ENCODE results near the gene MACROD2. TPM values are rescaled to one million over a fixed set of nuclear protein-coding genes. Genes with fewer than 3 reads are reported as not detected.

Gene MACROD2
- total and polyA plus RNA-seq, 2 experiments from 2014 or later: 2.8 to 4.3 TPM

DNA sequence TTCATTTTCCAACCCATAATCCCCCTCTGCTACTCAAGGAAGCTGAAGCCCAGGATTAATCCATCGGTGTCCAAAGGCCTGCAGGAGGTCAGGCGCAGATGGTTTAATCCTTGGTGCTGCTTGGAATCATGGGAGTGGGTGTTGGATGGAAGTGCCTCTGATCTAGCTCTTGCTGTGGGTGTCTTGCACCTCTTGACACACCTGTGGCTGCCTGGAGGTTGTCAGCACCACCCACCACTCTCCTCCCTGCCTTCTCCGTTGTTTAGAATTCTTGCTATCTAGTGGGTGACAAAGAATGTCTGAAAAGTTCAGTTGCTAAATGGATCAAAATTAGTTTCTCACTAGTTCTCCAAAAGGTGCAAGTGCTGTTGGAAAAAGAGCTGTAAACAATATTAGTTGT lies 1416.5 kb downstream of the MACROD2 start:
- Mint-ChIP-seq H3K27me3 (ENCODE audit: insufficient read depth, low read depth, poor library complexity) (no peaks in the 10 kb centered on the region), H3K36me3 (ENCODE audit: low read depth) (no peaks in the 10 kb centered on the region), H3K27ac (no peak overlapping the region), H3K4me3 (no peak overlapping the region), H3K4me1 (peaks cover 7% of the 10 kb centered on the region), H3K9me3 (no peaks in the 10 kb centered on the region)
- Histone ChIP-seq H3K27ac (ENCODE audit: low read depth) (no peak overlapping the region), H3K27me3 (ENCODE audit: insufficient read depth) (no peaks in the 10 kb centered on the region), H3K4me1 (ENCODE audit: insufficient read depth) (no peaks in the 10 kb centered on the region), H3F3A (replicated peaks; ENCODE audit: low read depth) (no peaks in the 10 kb centered on the region), H3K4me2 (no peak overlapping the region), H4K20me1 (replicated peaks; ENCODE audit: insufficient read depth) (no peaks in the 10 kb centered on the region), H2AFZ (no peak overlapping the region), H3K36me3 (ENCODE audit: insufficient read depth) (no peaks in the 10 kb centered on the region), H3K79me2 (replicated peaks; ENCODE audit: insufficient read depth) (no peaks in the 10 kb centered on the region), H3K9me2 (ENCODE audit: insufficient read depth) (0 out of 2 replicates have a peak, but pooled peaks cover 4% of the 10 kb centered on the region), H3K4me3 (no peak overlapping the region)
- DNase-seq (ENCODE audit: low spot score) (no peak), ATAC-seq (no peak)
- TF ChIP-seq, protein P1, sequence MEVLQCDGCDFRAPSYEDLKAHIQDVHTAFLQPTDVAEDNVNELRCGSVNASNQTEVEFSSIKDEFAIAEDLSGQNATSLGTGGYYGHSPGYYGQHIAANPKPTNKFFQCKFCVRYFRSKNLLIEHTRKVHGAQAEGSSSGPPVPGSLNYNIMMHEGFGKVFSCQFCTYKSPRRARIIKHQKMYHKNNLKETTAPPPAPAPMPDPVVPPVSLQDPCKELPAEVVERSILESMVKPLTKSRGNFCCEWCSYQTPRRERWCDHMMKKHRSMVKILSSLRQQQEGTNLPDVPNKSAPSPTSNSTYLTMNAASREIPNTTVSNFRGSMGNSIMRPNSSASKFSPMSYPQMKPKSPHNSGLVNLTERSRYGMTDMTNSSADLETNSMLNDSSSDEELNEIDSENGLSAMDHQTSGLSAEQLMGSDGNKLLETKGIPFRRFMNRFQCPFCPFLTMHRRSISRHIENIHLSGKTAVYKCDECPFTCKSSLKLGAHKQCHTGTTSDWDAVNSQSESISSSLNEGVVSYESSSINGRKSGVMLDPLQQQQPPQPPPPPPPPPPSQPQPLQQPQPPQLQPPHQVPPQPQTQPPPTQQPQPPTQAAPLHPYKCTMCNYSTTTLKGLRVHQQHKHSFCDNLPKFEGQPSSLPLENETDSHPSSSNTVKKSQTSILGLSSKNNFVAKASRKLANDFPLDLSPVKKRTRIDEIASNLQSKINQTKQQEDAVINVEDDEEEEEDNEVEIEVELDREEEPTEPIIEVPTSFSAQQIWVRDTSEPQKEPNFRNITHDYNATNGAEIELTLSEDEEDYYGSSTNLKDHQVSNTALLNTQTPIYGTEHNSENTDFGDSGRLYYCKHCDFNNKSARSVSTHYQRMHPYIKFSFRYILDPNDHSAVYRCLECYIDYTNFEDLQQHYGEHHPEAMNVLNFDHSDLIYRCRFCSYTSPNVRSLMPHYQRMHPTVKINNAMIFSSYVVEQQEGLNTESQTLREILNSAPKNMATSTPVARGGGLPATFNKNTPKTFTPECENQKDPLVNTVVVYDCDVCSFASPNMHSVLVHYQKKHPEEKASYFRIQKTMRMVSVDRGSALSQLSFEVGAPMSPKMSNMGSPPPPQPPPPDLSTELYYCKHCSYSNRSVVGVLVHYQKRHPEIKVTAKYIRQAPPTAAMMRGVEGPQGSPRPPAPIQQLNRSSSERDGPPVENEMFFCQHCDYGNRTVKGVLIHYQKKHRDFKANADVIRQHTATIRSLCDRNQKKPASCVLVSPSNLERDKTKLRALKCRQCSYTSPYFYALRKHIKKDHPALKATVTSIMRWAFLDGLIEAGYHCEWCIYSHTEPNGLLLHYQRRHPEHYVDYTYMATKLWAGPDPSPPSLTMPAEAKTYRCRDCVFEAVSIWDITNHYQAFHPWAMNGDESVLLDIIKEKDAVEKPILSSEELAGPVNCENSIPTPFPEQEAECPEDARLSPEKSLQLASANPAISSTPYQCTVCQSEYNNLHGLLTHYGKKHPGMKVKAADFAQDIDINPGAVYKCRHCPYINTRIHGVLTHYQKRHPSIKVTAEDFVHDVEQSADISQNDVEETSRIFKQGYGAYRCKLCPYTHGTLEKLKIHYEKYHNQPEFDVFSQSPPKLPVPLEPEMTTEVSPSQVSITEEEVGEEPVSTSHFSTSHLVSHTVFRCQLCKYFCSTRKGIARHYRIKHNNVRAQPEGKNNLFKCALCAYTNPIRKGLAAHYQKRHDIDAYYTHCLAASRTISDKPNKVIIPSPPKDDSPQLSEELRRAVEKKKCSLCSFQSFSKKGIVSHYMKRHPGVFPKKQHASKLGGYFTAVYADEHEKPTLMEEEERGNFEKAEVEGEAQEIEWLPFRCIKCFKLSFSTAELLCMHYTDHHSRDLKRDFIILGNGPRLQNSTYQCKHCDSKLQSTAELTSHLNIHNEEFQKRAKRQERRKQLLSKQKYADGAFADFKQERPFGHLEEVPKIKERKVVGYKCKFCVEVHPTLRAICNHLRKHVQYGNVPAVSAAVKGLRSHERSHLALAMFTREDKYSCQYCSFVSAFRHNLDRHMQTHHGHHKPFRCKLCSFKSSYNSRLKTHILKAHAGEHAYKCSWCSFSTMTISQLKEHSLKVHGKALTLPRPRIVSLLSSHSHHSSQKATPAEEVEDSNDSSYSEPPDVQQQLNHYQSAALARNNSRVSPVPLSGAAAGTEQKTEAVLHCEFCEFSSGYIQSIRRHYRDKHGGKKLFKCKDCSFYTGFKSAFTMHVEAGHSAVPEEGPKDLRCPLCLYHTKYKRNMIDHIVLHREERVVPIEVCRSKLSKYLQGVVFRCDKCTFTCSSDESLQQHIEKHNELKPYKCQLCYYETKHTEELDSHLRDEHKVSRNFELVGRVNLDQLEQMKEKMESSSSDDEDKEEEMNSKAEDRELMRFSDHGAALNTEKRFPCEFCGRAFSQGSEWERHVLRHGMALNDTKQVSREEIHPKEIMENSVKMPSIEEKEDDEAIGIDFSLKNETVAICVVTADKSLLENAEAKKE (CRISPR knock-in tag; IDR thresholded peaks at IDR 0.05): no peak
- TF ChIP-seq, protein P2, sequence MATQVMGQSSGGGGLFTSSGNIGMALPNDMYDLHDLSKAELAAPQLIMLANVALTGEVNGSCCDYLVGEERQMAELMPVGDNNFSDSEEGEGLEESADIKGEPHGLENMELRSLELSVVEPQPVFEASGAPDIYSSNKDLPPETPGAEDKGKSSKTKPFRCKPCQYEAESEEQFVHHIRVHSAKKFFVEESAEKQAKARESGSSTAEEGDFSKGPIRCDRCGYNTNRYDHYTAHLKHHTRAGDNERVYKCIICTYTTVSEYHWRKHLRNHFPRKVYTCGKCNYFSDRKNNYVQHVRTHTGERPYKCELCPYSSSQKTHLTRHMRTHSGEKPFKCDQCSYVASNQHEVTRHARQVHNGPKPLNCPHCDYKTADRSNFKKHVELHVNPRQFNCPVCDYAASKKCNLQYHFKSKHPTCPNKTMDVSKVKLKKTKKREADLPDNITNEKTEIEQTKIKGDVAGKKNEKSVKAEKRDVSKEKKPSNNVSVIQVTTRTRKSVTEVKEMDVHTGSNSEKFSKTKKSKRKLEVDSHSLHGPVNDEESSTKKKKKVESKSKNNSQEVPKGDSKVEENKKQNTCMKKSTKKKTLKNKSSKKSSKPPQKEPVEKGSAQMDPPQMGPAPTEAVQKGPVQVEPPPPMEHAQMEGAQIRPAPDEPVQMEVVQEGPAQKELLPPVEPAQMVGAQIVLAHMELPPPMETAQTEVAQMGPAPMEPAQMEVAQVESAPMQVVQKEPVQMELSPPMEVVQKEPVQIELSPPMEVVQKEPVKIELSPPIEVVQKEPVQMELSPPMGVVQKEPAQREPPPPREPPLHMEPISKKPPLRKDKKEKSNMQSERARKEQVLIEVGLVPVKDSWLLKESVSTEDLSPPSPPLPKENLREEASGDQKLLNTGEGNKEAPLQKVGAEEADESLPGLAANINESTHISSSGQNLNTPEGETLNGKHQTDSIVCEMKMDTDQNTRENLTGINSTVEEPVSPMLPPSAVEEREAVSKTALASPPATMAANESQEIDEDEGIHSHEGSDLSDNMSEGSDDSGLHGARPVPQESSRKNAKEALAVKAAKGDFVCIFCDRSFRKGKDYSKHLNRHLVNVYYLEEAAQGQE (IDR thresholded peaks at IDR 0.05; ENCODE audit: unreplicated experiment): no peak

All from GM23338 (cell line).